A549 (cell line): ENCODE results near the gene CEACAM7. TPM values are rescaled to one million over a fixed set of nuclear protein-coding genes. Genes with fewer than 3 reads are reported as not detected.

ENCODE experiments used
- ATAC-seq, 2 experiments: fragments of 200-7000 bp in 1 of 2; fragments of >200 bp in 1 of 2; cut with Nextera tagmentation in 1 of 2; cut with Tn5 transposase in 1 of 2; 3 replicates each; pipeline versions ENCODE4 v1.8.0 to v1.9.1; 2018 to 2020; ENCODE audit warnings: mild to moderate bottlenecking in 1 of 2, moderate library complexity in 1 of 2
- CTCF ChIA-PET: fragments of 300-600 bp; sonication (Branson Sonifier 250); formaldehyde crosslinking; extraction: SDS; loops from one replicate; lab custom pipeline; 2021; ENCODE audit warnings: antibody characterized with exemption, inconsistent platforms; lab: Yijun Ruan, JAX
- POLR2A ChIA-PET: fragments of 350-600 bp; formaldehyde crosslinking; extraction: SDS; loops from one replicate; lab custom pipeline; 2021; ENCODE audit warnings: antibody characterized with exemption, inconsistent platforms; lab: Yijun Ruan, JAX
- DNase-seq, 2 experiments: peaks; one replicate each; pipeline versions ENCODE4 v3.0.0 to v3.0.0-alpha.2; 2011 to 2016; ENCODE audit warnings: low read depth in 1 of 2, low spot score in 1 of 2
- FAIRE-seq: peaks from 2 replicates; lab custom pipeline; 2011; peaks lifted over from hg19 to GRCh38; lab: Jason Lieb, UNC
- H3K27ac ChIP-seq, 2 experiments: fragments of >200 bp; sonication (Bioruptor Twin); formaldehyde crosslinking; 3 replicates each; pipeline ENCODE4 v1.5.1; 2016 to 2017
- H3K4me1 ChIP-seq: fragments of >200 bp; sonication (Bioruptor Twin); formaldehyde crosslinking; 3 replicates; pipeline ENCODE4 v1.6.1; 2016
- H3K4me2 ChIP-seq: fragments of >200 bp; sonication (Bioruptor Twin); formaldehyde crosslinking; 3 replicates; pipeline ENCODE4 v1.6.1; 2016
- H3K4me3 ChIP-seq: fragments of >200 bp; sonication (Bioruptor Twin); formaldehyde crosslinking; 3 replicates; pipeline ENCODE4 v1.5.1; 2016
- H3K9me3 ChIP-seq: fragments of >200 bp; sonication (Bioruptor Twin); formaldehyde crosslinking; 3 replicates; pipeline ENCODE4 v1.6.1; 2016
- CBX2 ChIP-seq: fragments of 200-600 bp; sonication (generic); IDR thresholded peaks from 2 replicates; pipeline ENCODE4 v1.6.1; 2016; ENCODE audit warnings: low read depth, mild to moderate bottlenecking, borderline replicate concordance
- CBX8 ChIP-seq: fragments of 200-600 bp; sonication (generic); IDR thresholded peaks from 2 replicates; pipeline ENCODE4 v1.6.1; 2016
- CEBPB ChIP-seq, 2 experiments: fragments of >200 bp in 1 of 2; sonication (Bioruptor Twin) in 1 of 2; formaldehyde crosslinking in 1 of 2; IDR thresholded peaks; 2 replicates each; pipeline ENCODE4 v1.6.1; 2012 to 2016
- CHD2 ChIP-seq: fragments of 150-350 bp; IDR thresholded peaks from 2 replicates; pipeline ENCODE4 v1.6.1; 2014; ENCODE audit warnings: low read length; ENCODE audit not compliant: partially characterized antibody
- HDAC2 ChIP-seq: fragments of 200-600 bp; sonication (generic); IDR thresholded peaks from 2 replicates; pipeline ENCODE4 v1.6.1; 2016
- HES2 ChIP-seq: fragments of >200 bp; sonication (Bioruptor Twin); formaldehyde crosslinking; IDR thresholded peaks from 2 replicates; pipeline ENCODE4 v1.6.1; 2016
- HEYL ChIP-seq: fragments of 250-450 bp; sonication (Bioruptor Pico); IDR thresholded peaks from 2 replicates; pipeline ENCODE4 v1.8.0; 2021; ENCODE audit warnings: mild to moderate bottlenecking, moderate library complexity
- JUN ChIP-seq, 2 experiments: fragments of >200 bp; sonication (Bioruptor Twin); formaldehyde crosslinking; IDR thresholded peaks; 2 replicates in 1 of 2; 3 replicates in 1 of 2; pipeline ENCODE4 v1.6.1; 2016 to 2017
- KDM1A ChIP-seq: fragments of 200-600 bp; sonication (generic); IDR thresholded peaks from 2 replicates; pipeline ENCODE4 v1.6.1; 2016; ENCODE audit warnings: low read depth, mild to moderate bottlenecking
- MAFK ChIP-seq: fragments of 450-650 bp; IDR thresholded peaks from 2 replicates; pipeline ENCODE4 v1.6.1; 2014; ENCODE audit not compliant: partially characterized antibody
- MAZ ChIP-seq: fragments of 150-350 bp; IDR thresholded peaks from 2 replicates; pipeline ENCODE4 v1.6.1; 2014; ENCODE audit warnings: antibody characterized with exemption, low read depth, low read length, borderline replicate concordance
- MYC ChIP-seq: IDR thresholded peaks from 2 replicates; pipeline ENCODE4 v1.6.1; 2012; ENCODE audit warnings: mild to moderate bottlenecking, inconsistent platforms, low read length, improper control_type of control experiment, borderline replicate concordance
- NFE2L2 ChIP-seq: fragments of 150-350 bp; conservative IDR thresholded peaks from 2 replicates; pipeline ENCODE4 v1.6.1; 2014; ENCODE audit warnings: low read length
- NPAS2 ChIP-seq: fragments of 250-450 bp; sonication (Bioruptor Pico); IDR thresholded peaks from 2 replicates; pipeline ENCODE4 v1.8.0; 2022; ENCODE audit warnings: mild to moderate bottlenecking, moderate library complexity, borderline replicate concordance
- PHF8 ChIP-seq: fragments of 200-600 bp; sonication (generic); IDR thresholded peaks from 2 replicates; pipeline ENCODE4 v1.6.1; 2016; ENCODE audit warnings: low read depth, mild to moderate bottlenecking, antibody characterized with exemption, moderate library complexity, borderline replicate concordance
- RARB ChIP-seq: fragments of 250-450 bp; sonication (Bioruptor Pico); IDR thresholded peaks from 2 replicates; pipeline ENCODE4 v1.8.0; 2021; ENCODE audit warnings: mild to moderate bottlenecking, moderate library complexity
- RCOR1 ChIP-seq: fragments of 150-350 bp; IDR thresholded peaks from 2 replicates; pipeline ENCODE4 v1.6.1; 2014; ENCODE audit warnings: antibody characterized with exemption, low read length, low read depth
- SREBF2 ChIP-seq: fragments of 450-650 bp; IDR thresholded peaks from 2 replicates; pipeline ENCODE4 v1.6.1; 2014; ENCODE audit warnings: mild to moderate bottlenecking, moderate library complexity
- TFCP2L1 ChIP-seq: fragments of 250-450 bp; sonication (Bioruptor Pico); IDR thresholded peaks from 2 replicates; pipeline ENCODE4 v1.5.0; 2021; ENCODE audit warnings: mild to moderate bottlenecking
- WGBS: methylation state at CpG from one replicate; pipeline ENCODE4 v1.1.6; 2017; ENCODE audit errors: missing lambda C conversion rate; 5-methylcytosine and 5-hydroxymethylcytosine counted together
- polyA plus RNA-seq, 4 experiments: library from polyadenylated mRNA; depleted of rRNA in 3 of 4; stranded (reverse); fragments of >200 nt; fragmentation: RNase III in 1 of 4; extraction: RNeasy Plus Mini Kit Qiagen cat#74134 plus additional on column Dnase treatment in 1 of 4; gene quantifications; 2 replicates in 3 of 4; 3 replicates in 1 of 4; pipeline ENCODE4 v1.2.3, GENCODE V29; 2011 to 2017
- TF ChIP-seq, protein P1 (sequence below): fragments of >200 bp; sonication (Bioruptor Twin); formaldehyde crosslinking; IDR thresholded peaks from 3 replicates; pipeline ENCODE4 v1.6.1; 2016
- TF ChIP-seq, protein P2 (sequence below): fragments of 450-650 bp; IDR thresholded peaks from 2 replicates; pipeline ENCODE4 v1.6.1; 2014; ENCODE audit warnings: antibody characterized with exemption
- TF ChIP-seq, protein P3 (sequence below): fragments of 250-450 bp; sonication (Bioruptor Pico); IDR thresholded peaks from 2 replicates; pipeline ENCODE4 v1.5.0; 2021; ENCODE audit warnings: mild to moderate bottlenecking, moderate library complexity, borderline replicate concordance
- TF ChIP-seq, protein P4 (sequence below): fragments of >200 bp; sonication (Bioruptor Twin); formaldehyde crosslinking; IDR thresholded peaks from 3 replicates; pipeline ENCODE4 v1.5.1; 2016

Gene CEACAM7
- polyA plus RNA-seq, 2 of the 4 experiments (the other 2 are of a cell fraction): 0.05 TPM; not detected in 1

- no peak overlapping the region for H3K27ac ChIP-seq
- peaks cover 3% of the 10 kb centered on the region; the same call in 1 of the 3 replicates for H3K9me3 ChIP-seq
- 7% methylated on average over 6 of the region's 6 CpGs for WGBS
- ChIA-PET POLR2A (interaction anchor here (1.7 kb wide), 1 partner anchor 24 kb away, joined by 3 read pairs; no protein-coding TSS in a partner anchor), CTCF (interaction anchor here (0.6 to 4.7 kb wide), 14 partner anchors 10 to 232 kb away, joined by 3 to 44 read pairs (median 6); no protein-coding TSS in a partner anchor)
- H3K4me1 ChIP-seq: no peaks in the 10 kb centered on the region
- no peak overlapping the region for H3K4me3 ChIP-seq
- TF ChIP-seq TFCP2L1 (CRISPR knock-in tag) (no peak), HEYL (CRISPR knock-in tag) (no peak), MAZ (no peak), RARB (CRISPR knock-in tag) (no peak), RCOR1 (no peak), JUN (IDR thresholded peaks at IDR 0.05) (no peak), MAFK (no peak), CHD2 (no peak), NFE2L2 (no peak), PHF8 (no peak), MYC (no peak), NPAS2 (CRISPR knock-in tag) (no peak), SREBF2 (no peak), CBX2 (no peak), HDAC2 (no peak)
- TF ChIP-seq, protein P1, sequence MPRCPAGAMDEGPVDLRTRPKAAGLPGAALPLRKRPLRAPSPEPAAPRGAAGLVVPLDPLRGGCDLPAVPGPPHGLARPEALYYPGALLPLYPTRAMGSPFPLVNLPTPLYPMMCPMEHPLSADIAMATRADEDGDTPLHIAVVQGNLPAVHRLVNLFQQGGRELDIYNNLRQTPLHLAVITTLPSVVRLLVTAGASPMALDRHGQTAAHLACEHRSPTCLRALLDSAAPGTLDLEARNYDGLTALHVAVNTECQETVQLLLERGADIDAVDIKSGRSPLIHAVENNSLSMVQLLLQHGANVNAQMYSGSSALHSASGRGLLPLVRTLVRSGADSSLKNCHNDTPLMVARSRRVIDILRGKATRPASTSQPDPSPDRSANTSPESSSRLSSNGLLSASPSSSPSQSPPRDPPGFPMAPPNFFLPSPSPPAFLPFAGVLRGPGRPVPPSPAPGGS: no peak
- TF ChIP-seq, protein P2, sequence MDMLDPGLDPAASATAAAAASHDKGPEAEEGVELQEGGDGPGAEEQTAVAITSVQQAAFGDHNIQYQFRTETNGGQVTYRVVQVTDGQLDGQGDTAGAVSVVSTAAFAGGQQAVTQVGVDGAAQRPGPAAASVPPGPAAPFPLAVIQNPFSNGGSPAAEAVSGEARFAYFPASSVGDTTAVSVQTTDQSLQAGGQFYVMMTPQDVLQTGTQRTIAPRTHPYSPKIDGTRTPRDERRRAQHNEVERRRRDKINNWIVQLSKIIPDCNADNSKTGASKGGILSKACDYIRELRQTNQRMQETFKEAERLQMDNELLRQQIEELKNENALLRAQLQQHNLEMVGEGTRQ: no peak
- TF ChIP-seq, protein P3, sequence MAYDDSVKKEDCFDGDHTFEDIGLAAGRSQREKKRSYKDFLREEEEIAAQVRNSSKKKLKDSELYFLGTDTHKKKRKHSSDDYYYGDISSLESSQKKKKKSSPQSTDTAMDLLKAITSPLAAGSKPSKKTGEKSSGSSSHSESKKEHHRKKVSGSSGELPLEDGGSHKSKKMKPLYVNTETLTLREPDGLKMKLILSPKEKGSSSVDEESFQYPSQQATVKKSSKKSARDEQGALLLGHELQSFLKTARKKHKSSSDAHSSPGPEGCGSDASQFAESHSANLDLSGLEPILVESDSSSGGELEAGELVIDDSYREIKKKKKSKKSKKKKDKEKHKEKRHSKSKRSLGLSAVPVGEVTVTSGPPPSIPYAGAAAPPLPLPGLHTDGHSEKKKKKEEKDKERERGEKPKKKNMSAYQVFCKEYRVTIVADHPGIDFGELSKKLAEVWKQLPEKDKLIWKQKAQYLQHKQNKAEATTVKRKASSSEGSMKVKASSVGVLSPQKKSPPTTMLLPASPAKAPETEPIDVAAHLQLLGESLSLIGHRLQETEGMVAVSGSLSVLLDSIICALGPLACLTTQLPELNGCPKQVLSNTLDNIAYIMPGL (CRISPR knock-in tag): no peak
- TF ChIP-seq, protein P4, sequence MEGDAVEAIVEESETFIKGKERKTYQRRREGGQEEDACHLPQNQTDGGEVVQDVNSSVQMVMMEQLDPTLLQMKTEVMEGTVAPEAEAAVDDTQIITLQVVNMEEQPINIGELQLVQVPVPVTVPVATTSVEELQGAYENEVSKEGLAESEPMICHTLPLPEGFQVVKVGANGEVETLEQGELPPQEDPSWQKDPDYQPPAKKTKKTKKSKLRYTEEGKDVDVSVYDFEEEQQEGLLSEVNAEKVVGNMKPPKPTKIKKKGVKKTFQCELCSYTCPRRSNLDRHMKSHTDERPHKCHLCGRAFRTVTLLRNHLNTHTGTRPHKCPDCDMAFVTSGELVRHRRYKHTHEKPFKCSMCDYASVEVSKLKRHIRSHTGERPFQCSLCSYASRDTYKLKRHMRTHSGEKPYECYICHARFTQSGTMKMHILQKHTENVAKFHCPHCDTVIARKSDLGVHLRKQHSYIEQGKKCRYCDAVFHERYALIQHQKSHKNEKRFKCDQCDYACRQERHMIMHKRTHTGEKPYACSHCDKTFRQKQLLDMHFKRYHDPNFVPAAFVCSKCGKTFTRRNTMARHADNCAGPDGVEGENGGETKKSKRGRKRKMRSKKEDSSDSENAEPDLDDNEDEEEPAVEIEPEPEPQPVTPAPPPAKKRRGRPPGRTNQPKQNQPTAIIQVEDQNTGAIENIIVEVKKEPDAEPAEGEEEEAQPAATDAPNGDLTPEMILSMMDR: no peak
- peak in 1 of 2 experiments; percentile 31; a peak in 2 of 6 replicates for ATAC-seq
- DNase-seq: no peak
- no peak overlapping the region for H3K4me2 ChIP-seq
- no peak for FAIRE-seq
These were observed 5.6 kb downstream of the CEACAM7 start for GRCh38 chr19:41682437-41682836.

- Histone ChIP-seq H3K9me3 (peaks cover 17% of the 10 kb centered on the region), H3K4me2 (no peak overlapping the region), H3K27ac (no peak overlapping the region), H3K4me1 (no peaks in the 10 kb centered on the region), H3K4me3 (no peak overlapping the region)
- 11% methylated on average over 5 of the region's 5 CpGs for WGBS
- DNase-seq (no peak), ATAC-seq (no peak), FAIRE-seq (peak; percentile 28)
- TF ChIP-seq CBX8: no peak
- no peak for TF ChIP-seq MAFK
- TF ChIP-seq PHF8: no peak
- no peak for TF ChIP-seq MYC
- TF ChIP-seq KDM1A: no peak
- no peak for TF ChIP-seq RARB (CRISPR knock-in tag)
- no peak for TF ChIP-seq HES2
- no peak for TF ChIP-seq NFE2L2
- TF ChIP-seq CEBPB (IDR thresholded peaks at IDR 0.05): no peak
- ChIA-PET POLR2A (no interaction called here), CTCF (interaction anchor here (0.7 to 6.7 kb wide), 7 partner anchors 11 to 82 kb away, joined by 3 to 44 read pairs (median 8); no protein-coding TSS in a partner anchor)
These were observed 16.6 kb downstream of the CEACAM7 start for GRCh38 chr19:41671486-41671885.
